NCI-H128 (cell line): ENCODE results near the gene CPEB3.
"Not testable (repeated sequence)": the region's sequence is repeated elsewhere in the genome, so short reads cannot be mapped to it uniquely, and the experiment has no call there.

ENCODE experiments used
- DNase-seq: peaks from one replicate; lab custom pipeline; 2025; ENCODE audit not compliant: unreplicated experiment; lab: John Stamatoyannopoulos, UW

CPEB3 gene

GRCh38 chr10:92290837-92291615 lies at the start of gene CPEB3, which contains the start of gene MARCHF5:
CPEB3 (minus strand) TSS chr10:92291078; CDS start chr10:92240350, 50,728 bp downstream.
MARCHF5 (plus strand) TSS chr10:92291167; CDS start chr10:92291495, 328 bp downstream.
- DNase-seq = peak; percentile 77

GRCh38 chr10:92329927-92330326 lies 39.0 kb upstream of the CPEB3 start:
- not testable (repeated sequence) for DNase-seq

- DNase-seq = no peak
Observed at GRCh38 chr10:92328993-92329392, 38.1 kb upstream of the CPEB3 start.

GRCh38 chr10:92327445-92328433 lies 36.9 kb upstream of the CPEB3 start:
- DNase-seq = no peak

- DNase-seq = no peak
Observed at GRCh38 chr10:92323079-92323478, 32.2 kb upstream of the CPEB3 start.

GRCh38 chr10:92316610-92317009 lies 25.7 kb upstream of the CPEB3 start:
- no peak for DNase-seq

GRCh38 chr10:92313750-92314149 lies 22.9 kb upstream of the CPEB3 start:
- DNase-seq = no peak

- no peak for DNase-seq
Observed at GRCh38 chr10:92309272-92309671, 18.4 kb upstream of the CPEB3 start.

- no peak for DNase-seq
Observed at GRCh38 chr10:92305133-92306072, 14.5 kb upstream of the CPEB3 start.

- no peak for DNase-seq
Observed at GRCh38 chr10:92304061-92304460, 13.2 kb upstream of the CPEB3 start.

GRCh38 chr10:92303096-92303495 lies 12.2 kb upstream of the CPEB3 start:
- DNase-seq = no peak

- DNase-seq = no peak
Observed at GRCh38 chr10:92298487-92298886, 7.6 kb upstream of the CPEB3 start.

GRCh38 chr10:92291921-92292845 lies 1.3 kb upstream of the CPEB3 start:
- no peak for DNase-seq

GRCh38 chr10:92291616-92291865 lies 663 bp upstream of the CPEB3 start:
- DNase-seq = no peak

GRCh38 chr10:92290076-92290836 lies 622 bp downstream of the CPEB3 start:
- peak; percentile 36 for DNase-seq

GRCh38 chr10:92284112-92284704 lies 6.7 kb downstream of the CPEB3 start:
- DNase-seq = no peak

GRCh38 chr10:92278996-92279696 lies 11.7 kb downstream of the CPEB3 start:
- DNase-seq = no peak

GRCh38 chr10:92274071-92274470 lies 16.8 kb downstream of the CPEB3 start:
- DNase-seq = no peak
